ENCODE data around the gene AREL1. TPM values are rescaled to one million over a fixed set of nuclear protein-coding genes. Genes with fewer than 3 reads are reported as not detected.

Gene AREL1
- total and polyA plus RNA-seq, 2 of the 8 experiments (the other 6 are each of a cell fraction or from before 2014, with no cell fraction given): 31.4 to 49.1 TPM

DNA sequence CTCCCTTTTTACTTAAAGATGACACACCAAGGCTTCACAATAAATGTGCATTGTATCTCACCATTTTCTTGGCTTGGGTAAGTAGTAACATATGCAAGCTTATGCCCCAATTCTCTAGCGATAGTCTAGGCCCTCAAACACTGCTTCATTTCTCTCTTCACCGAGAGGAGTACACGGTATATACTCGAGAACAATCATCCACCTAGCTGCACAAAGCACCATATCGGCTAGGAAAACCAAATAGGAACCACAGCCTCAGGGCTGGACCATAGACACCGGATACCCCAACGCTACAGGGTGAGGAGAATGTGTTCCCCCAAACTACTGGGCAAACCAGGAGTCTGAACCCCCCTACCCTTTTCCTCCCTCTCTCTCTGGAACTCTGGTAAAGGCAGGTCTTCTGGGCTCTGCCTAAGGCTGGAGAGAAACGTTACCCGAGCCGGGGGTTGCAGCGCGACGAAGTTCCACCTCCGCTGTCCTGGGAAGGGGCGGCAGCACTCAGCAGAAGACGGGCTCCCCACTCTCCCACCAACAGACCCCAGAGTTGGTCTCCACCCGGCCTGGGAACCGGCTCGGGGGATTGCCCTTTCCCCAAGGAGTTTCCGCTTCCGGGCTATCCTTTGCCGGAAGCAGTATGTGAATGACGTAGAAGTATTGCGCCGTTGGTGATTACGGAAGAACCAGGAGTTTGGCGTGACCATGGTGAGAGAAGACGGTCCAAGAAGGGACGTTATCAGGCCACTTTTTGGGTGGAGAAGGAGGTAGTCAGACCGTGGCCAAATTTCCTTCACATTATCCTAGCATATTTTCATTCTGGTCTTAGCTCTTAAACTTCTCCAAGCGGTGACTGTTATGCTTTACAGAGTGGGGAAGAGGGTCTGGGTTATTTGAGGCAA lies at the start of gene AREL1, which contains the start of gene FCF1 (continued):
- TF ChIP-seq, protein P1, sequence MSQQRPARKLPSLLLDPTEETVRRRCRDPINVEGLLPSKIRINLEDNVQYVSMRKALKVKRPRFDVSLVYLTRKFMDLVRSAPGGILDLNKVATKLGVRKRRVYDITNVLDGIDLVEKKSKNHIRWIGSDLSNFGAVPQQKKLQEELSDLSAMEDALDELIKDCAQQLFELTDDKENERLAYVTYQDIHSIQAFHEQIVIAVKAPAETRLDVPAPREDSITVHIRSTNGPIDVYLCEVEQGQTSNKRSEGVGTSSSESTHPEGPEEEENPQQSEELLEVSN (IDR thresholded peaks at IDR 0.05): no peak
- TF ChIP-seq SIRT6 (IDR thresholded peaks at IDR 0.05; ENCODE audit: low read length) (no peak), RNF2 (IDR thresholded peaks at IDR 0.05; ENCODE audit: borderline replicate concordance, low read depth, low read length, missing control alignments, poor library complexity, severe bottlenecking) (no peak), CHD2 (IDR thresholded peaks at IDR 0.05; ENCODE audit: low read length) (peak; percentile 52; the same call in 1 of the 2 replicates), CREB1 (IDR thresholded peaks at IDR 0.05) (peak; percentile 99), POU5F1 (IDR thresholded peaks at IDR 0.05; ENCODE audit: low read depth, low read length) (no peak), TAF7 (optimal IDR thresholded peaks at IDR 0.05; ENCODE audit: borderline replicate concordance, low read depth, low read length) (peak; percentile 30), KDM1A (IDR thresholded peaks at IDR 0.05; ENCODE audit: borderline replicate concordance, low read length) (no peak), NANOG (IDR thresholded peaks at IDR 0.05; ENCODE audit: insufficient read depth, low read depth, low read length, poor library complexity, severe bottlenecking) (no peak), TBP (IDR thresholded peaks at IDR 0.05; ENCODE audit: low read depth, low read length) (peak; percentile 81), RFX5 (IDR thresholded peaks at IDR 0.05; ENCODE audit: borderline replicate concordance, low read depth, low read length) (no peak), SP4 (IDR thresholded peaks at IDR 0.05; ENCODE audit: low read length) (peak; percentile 64), PHF8 (conservative IDR thresholded peaks at IDR 0.05; ENCODE audit: low read depth, low read length) (no peak; the same call in 1 of the 2 replicates), SRF (IDR thresholded peaks at IDR 0.05; ENCODE audit: low read depth, low read length) (peak; percentile 58; the same call in 1 of the 2 replicates), CBX8 (IDR thresholded peaks at IDR 0.05; ENCODE audit: borderline replicate concordance, low read depth, low read length) (no peak), BCL11A (IDR thresholded peaks at IDR 0.05; ENCODE audit: low read depth in 2 of 2, low read length in 2 of 2) (no peak)
- TF ChIP-seq, protein P2, sequence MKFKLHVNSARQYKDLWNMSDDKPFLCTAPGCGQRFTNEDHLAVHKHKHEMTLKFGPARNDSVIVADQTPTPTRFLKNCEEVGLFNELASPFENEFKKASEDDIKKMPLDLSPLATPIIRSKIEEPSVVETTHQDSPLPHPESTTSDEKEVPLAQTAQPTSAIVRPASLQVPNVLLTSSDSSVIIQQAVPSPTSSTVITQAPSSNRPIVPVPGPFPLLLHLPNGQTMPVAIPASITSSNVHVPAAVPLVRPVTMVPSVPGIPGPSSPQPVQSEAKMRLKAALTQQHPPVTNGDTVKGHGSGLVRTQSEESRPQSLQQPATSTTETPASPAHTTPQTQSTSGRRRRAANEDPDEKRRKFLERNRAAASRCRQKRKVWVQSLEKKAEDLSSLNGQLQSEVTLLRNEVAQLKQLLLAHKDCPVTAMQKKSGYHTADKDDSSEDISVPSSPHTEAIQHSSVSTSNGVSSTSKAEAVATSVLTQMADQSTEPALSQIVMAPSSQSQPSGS (IDR thresholded peaks at IDR 0.05; ENCODE audit: low read length): no peak
- TF ChIP-seq, protein P3, sequence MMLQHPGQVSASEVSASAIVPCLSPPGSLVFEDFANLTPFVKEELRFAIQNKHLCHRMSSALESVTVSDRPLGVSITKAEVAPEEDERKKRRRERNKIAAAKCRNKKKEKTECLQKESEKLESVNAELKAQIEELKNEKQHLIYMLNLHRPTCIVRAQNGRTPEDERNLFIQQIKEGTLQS (IDR thresholded peaks at IDR 0.05; ENCODE audit: insufficient read depth, low read depth, low read length): peak; percentile 66; the same call in 1 of the 2 replicates
- TF ChIP-seq, protein P4, sequence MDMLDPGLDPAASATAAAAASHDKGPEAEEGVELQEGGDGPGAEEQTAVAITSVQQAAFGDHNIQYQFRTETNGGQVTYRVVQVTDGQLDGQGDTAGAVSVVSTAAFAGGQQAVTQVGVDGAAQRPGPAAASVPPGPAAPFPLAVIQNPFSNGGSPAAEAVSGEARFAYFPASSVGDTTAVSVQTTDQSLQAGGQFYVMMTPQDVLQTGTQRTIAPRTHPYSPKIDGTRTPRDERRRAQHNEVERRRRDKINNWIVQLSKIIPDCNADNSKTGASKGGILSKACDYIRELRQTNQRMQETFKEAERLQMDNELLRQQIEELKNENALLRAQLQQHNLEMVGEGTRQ (IDR thresholded peaks at IDR 0.05; ENCODE audit: low read length): no peak
